Muscle layer of duodenum (tissue), 2 donors: Measurements from ENCODE around the gene RABGAP1L.
"Not testable (repeated sequence)": the region's sequence is repeated elsewhere in the genome, so short reads cannot be mapped to it uniquely, and the experiment has no call there.

ENCODE experiments used
- H3K27ac ChIP-seq: one replicate; pipeline ENCODE4 v1.7.0; 2013; ENCODE audit warnings: mild to moderate bottlenecking, low read length
- H3K27me3 ChIP-seq: one replicate; pipeline ENCODE4 v1.7.0; 2013; ENCODE audit warnings: low read depth, mild to moderate bottlenecking, control low read depth, low read length
- H3K36me3 ChIP-seq, 2 donors: one replicate each; pipeline ENCODE4 v1.7.0; 2013; ENCODE audit warnings: low read length in 2 of 2, control low read depth in 1 of 2, mild to moderate bottlenecking in 1 of 2; ENCODE audit not compliant: insufficient read depth in 2 of 2, control insufficient read depth in 1 of 2
- H3K4me1 ChIP-seq, 2 donors: one replicate each; pipeline ENCODE4 v1.7.0; 2013; ENCODE audit warnings: low read length in 2 of 2, mild to moderate bottlenecking in 2 of 2, control low read depth in 1 of 2, moderate library complexity in 1 of 2; ENCODE audit not compliant: insufficient read depth in 2 of 2, control insufficient read depth in 1 of 2
- H3K4me3 ChIP-seq, 2 donors: one replicate each; pipeline ENCODE4 v1.7.0; 2013; ENCODE audit warnings: low read length in 2 of 2, low read depth in 1 of 2, mild to moderate bottlenecking in 1 of 2
- H3K9me3 ChIP-seq, 2 donors: one replicate each; pipeline ENCODE4 v1.7.0; 2013; ENCODE audit warnings: low read length in 2 of 2, control low read depth in 1 of 2, mild to moderate bottlenecking in 1 of 2; ENCODE audit not compliant: control insufficient read depth in 1 of 2
- donor health status: healthy.

RABGAP1L gene

GRCh38 chr1:174314433-174314832 is 155.1 kb downstream of the RABGAP1L start:
- Histone ChIP-seq H3K4me1 (no peaks in the 10 kb centered on the region), H3K27ac (no peak overlapping the region), H3K9me3 (peaks cover 17 to 28% of the 10 kb centered on the region in 2 donors), H3K4me3 (peak overlapping the region in 1 of 2 donors; percentile 34), H3K27me3 (no peaks in the 10 kb centered on the region), H3K36me3 (peaks cover 0 to 27% of the 10 kb centered on the region in 2 donors)

- H3K4me1 ChIP-seq: no peaks in the 10 kb centered on the region
- H3K4me3 ChIP-seq: peak overlapping the region in 1 of 2 donors; percentile 34
- H3K27ac ChIP-seq: no peak overlapping the region
- H3K9me3 ChIP-seq: peaks cover 17 to 27% of the 10 kb centered on the region in 2 donors
- H3K27me3 ChIP-seq: no peaks in the 10 kb centered on the region
- peaks cover 0 to 35% of the 10 kb centered on the region in 2 donors for H3K36me3 ChIP-seq
Observed at GRCh38 chr1:174315239-174315638, 155.9 kb downstream of the RABGAP1L start.

- not testable (repeated sequence) for H3K9me3 ChIP-seq, H3K4me3 ChIP-seq, H3K27ac ChIP-seq, H3K4me1 ChIP-seq, H3K27me3 ChIP-seq
- peaks cover 0 to 35% of the 10 kb centered on the region in 2 donors for H3K36me3 ChIP-seq
Observed at GRCh38 chr1:174320897-174321296, 161.6 kb downstream of the RABGAP1L start.

GRCh38 chr1:174322202-174322862 is 163.0 kb downstream of the RABGAP1L start:
- H3K4me1 ChIP-seq: no peaks in the 10 kb centered on the region
- H3K27ac ChIP-seq: no peak overlapping the region
- peaks cover 0 to 21% of the 10 kb centered on the region in 2 donors for H3K36me3 ChIP-seq
- no peaks in the 10 kb centered on the region for H3K27me3 ChIP-seq
- H3K9me3 ChIP-seq: peaks cover 13 to 15% of the 10 kb centered on the region in 2 donors
- no peak overlapping the region for H3K4me3 ChIP-seq

GRCh38 chr1:174324493-174324892 is 165.2 kb downstream of the RABGAP1L start:
- Histone ChIP-seq H3K36me3 (peaks cover 0 to 16% of the 10 kb centered on the region in 2 donors), H3K27ac (no peak overlapping the region), H3K4me3 (no peak overlapping the region), H3K27me3 (no peaks in the 10 kb centered on the region), H3K9me3 (peaks cover 13 to 15% of the 10 kb centered on the region in 2 donors), H3K4me1 (no peaks in the 10 kb centered on the region)

GRCh38 chr1:174324939-174325338 is 165.6 kb downstream of the RABGAP1L start:
- no peak overlapping the region for H3K27ac ChIP-seq
- H3K4me1 ChIP-seq: no peaks in the 10 kb centered on the region
- no peaks in the 10 kb centered on the region for H3K27me3 ChIP-seq
- peaks cover 13 to 15% of the 10 kb centered on the region in 2 donors for H3K9me3 ChIP-seq
- peaks cover 0 to 11% of the 10 kb centered on the region in 2 donors for H3K36me3 ChIP-seq
- H3K4me3 ChIP-seq: no peak overlapping the region

- Histone ChIP-seq H3K27me3 (no peaks in the 10 kb centered on the region), H3K4me1 (no peaks in the 10 kb centered on the region), H3K9me3 (peaks cover 8 to 15% of the 10 kb centered on the region in 2 donors), H3K36me3 (peaks cover 0 to 6% of the 10 kb centered on the region in 2 donors), H3K4me3 (no peak overlapping the region), H3K27ac (no peak overlapping the region)
Observed at GRCh38 chr1:174326278-174326677, 167.0 kb downstream of the RABGAP1L start.

- peaks cover 0 to 5% of the 10 kb centered on the region in 2 donors for H3K36me3 ChIP-seq
- peaks cover 0 to 3% of the 10 kb centered on the region in 2 donors for H3K4me1 ChIP-seq
- no peak overlapping the region for H3K27ac ChIP-seq
- H3K4me3 ChIP-seq: no peak overlapping the region
- H3K9me3 ChIP-seq: no peaks in the 10 kb centered on the region
- H3K27me3 ChIP-seq: no peaks in the 10 kb centered on the region
Observed at GRCh38 chr1:174333437-174333836, 174.1 kb downstream of the RABGAP1L start.

- Histone ChIP-seq H3K27ac (no peak overlapping the region), H3K27me3 (no peaks in the 10 kb centered on the region), H3K9me3 (peaks cover 0 to 3% of the 10 kb centered on the region in 2 donors), H3K4me3 (no peak overlapping the region), H3K36me3 (peaks cover 0 to 5% of the 10 kb centered on the region in 2 donors), H3K4me1 (peaks cover 0 to 3% of the 10 kb centered on the region in 2 donors)
Observed at GRCh38 chr1:174337000-174337681, 177.8 kb downstream of the RABGAP1L start.

- H3K27ac ChIP-seq, H3K9me3 ChIP-seq, H3K36me3 ChIP-seq, H3K27me3 ChIP-seq, H3K4me1 ChIP-seq, H3K4me3 ChIP-seq: not testable (repeated sequence)
Observed at GRCh38 chr1:174340404-174340803, 181.1 kb downstream of the RABGAP1L start.

GRCh38 chr1:174344162-174344561 is 184.8 kb downstream of the RABGAP1L start:
- Histone ChIP-seq H3K4me1 (no peaks in the 10 kb centered on the region), H3K36me3 (no peaks in the 10 kb centered on the region), H3K27ac (no peak overlapping the region), H3K4me3 (no peak overlapping the region), H3K9me3 (peaks cover 0 to 3% of the 10 kb centered on the region in 2 donors), H3K27me3 (no peaks in the 10 kb centered on the region)
